GM23248 (cell line): ENCODE results near the gene SELENBP1.

Experiments
- EZH2 ChIP-seq: fragments of 200-600 bp; sonication (generic); IDR thresholded peaks from 2 replicates; pipeline ENCODE4 v1.6.1; 2018; ENCODE audit warnings: antibody characterized with exemption, mild to moderate bottlenecking; ENCODE audit not compliant: insufficient read depth, poor library complexity, severe bottlenecking
- EZH2phosphoT487 ChIP-seq: fragments of 200-600 bp; sonication (generic); IDR thresholded peaks from 2 replicates; pipeline ENCODE4 v1.6.1; 2018; ENCODE audit warnings: antibody characterized with exemption, moderate library complexity, mild to moderate bottlenecking, low read depth; ENCODE audit not compliant: insufficient read depth

DNA sequence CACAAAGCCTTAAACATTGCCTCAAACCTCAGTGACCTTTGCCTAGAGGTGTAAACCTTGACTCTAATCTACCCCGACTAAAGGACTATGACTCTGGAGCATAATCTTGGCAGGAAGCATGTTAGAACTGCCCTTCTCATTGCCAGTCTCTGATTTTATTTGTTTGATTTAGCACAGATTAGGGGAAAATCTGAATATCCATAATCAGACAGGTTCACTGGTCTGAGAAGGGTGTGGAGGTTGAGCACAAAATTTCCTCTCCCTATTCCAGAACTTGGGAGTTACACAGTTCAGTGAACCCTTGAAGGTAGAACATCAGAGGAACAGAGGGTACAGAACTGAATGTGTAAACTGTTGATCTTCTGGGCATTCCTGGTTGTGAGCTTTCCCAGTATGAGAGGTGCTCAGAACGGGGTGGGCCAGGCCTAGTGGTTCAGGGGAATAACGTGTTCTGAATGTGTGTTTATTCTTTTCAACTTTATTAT lies 18.6 kb upstream of the SELENBP1 start:
- no peak for TF ChIP-seq EZH2
- no peak for TF ChIP-seq EZH2phosphoT487
